K562 (cell line): ENCODE data around the gene TMEM161B. TPM values are rescaled to one million over a fixed set of nuclear protein-coding genes. Genes with fewer than 3 reads are reported as not detected.

Source experiments
- ATAC-seq: fragments of 200-7000 bp; cut with Tn5 transposase; 3 replicates; pipeline ENCODE4 v1.9.1; 2020; ENCODE audit warnings: moderate library complexity
- Bru-seq: library from RNA; stranded (reverse); fragments of 400-500 nt; gene quantifications from one replicate; lab custom pipeline; 2021; lab: Mats Ljungman, UMichigan
- BruChase-seq, 2 experiments: library from RNA; stranded (reverse); fragments of 400-500 nt; gene quantifications; one replicate each; lab custom pipeline; 2021; lab: Mats Ljungman, UMichigan
- BruUV-seq: library from RNA; stranded (reverse); fragments of 400-500 nt; replicated peaks from 2 replicates; lab custom pipeline; 2021; lab: Mats Ljungman, UMichigan
- CTCF ChIA-PET: fragments of 300-600 bp; formaldehyde crosslinking; extraction: SDS; loops from one replicate; lab custom pipeline; 2021; ENCODE audit warnings: low intra/inter-chr PET ratio; lab: Yijun Ruan, JAX
- POLR2A ChIA-PET: fragments of 300-600, 350-650 bp; sonication (Branson Sonifier 250); formaldehyde crosslinking; extraction: SDS; loops from one replicate; lab custom pipeline; 2021; ENCODE audit warnings: antibody characterized with exemption, inconsistent platforms; lab: Yijun Ruan, JAX
- DNase-seq, 4 experiments: peaks; one replicate each; pipeline versions ENCODE4 v3.0.0 to v3.0.0-alpha.2; 2011 to 2018; ENCODE audit warnings: low spot score in 3 of 4, mixed read lengths in 3 of 4; ENCODE audit errors: extremely low read depth in 1 of 4
- FAIRE-seq: peaks from 2 replicates; lab custom pipeline; 2011; peaks lifted over from hg19 to GRCh38; lab: Jason Lieb, UNC
- H2AFZ ChIP-seq: 2 replicates; pipeline ENCODE4 v1.6.0; 2011; ENCODE audit warnings: low read depth, low read length, control low read depth, inconsistent platforms
- H3K27ac ChIP-seq: fragments of 200-600 bp; 3 replicates; pipeline ENCODE4 v1.8.0; 2011; ENCODE audit warnings: low read depth, mild to moderate bottlenecking, control low read depth, inconsistent platforms, low read length, moderate library complexity, mixed read lengths; ENCODE audit errors: extremely low read depth
- H3K27me3 ChIP-seq, 2 experiments: fragments of 300-600 bp in 1 of 2; 2 replicates in 1 of 2; 3 replicates in 1 of 2; pipeline versions ENCODE4 v1.6.0 to v1.8.0; 2011; ENCODE audit warnings: inconsistent platforms in 2 of 2, low read length in 2 of 2, mild to moderate bottlenecking in 1 of 2, mixed read lengths in 1 of 2, moderate library complexity in 1 of 2; ENCODE audit not compliant: control insufficient read depth in 2 of 2, insufficient read depth in 2 of 2
- H3K36me3 ChIP-seq: fragments of 300-600 bp; 3 replicates; pipeline ENCODE4 v1.8.0; 2011; ENCODE audit warnings: mild to moderate bottlenecking, low read length, inconsistent platforms; ENCODE audit not compliant: control insufficient read depth, insufficient read depth
- H3K4me1 ChIP-seq, 2 experiments: fragments of 200-600 bp in 1 of 2; replicated peaks in 1 of 2; 2 replicates in 1 of 2; 3 replicates in 1 of 2; pipeline versions ENCODE4 v1.5.1 to v1.8.0; 2011; ENCODE audit warnings: inconsistent platforms in 2 of 2, low read length in 2 of 2, mild to moderate bottlenecking in 1 of 2, mixed read lengths in 1 of 2, moderate library complexity in 1 of 2; ENCODE audit not compliant: control insufficient read depth in 2 of 2, insufficient read depth in 2 of 2
- H3K4me2 ChIP-seq: 2 replicates; pipeline ENCODE4 v1.6.1; 2011; ENCODE audit warnings: low read length, control low read depth, inconsistent platforms, mixed read lengths; ENCODE audit not compliant: insufficient read depth
- H3K4me3 ChIP-seq: fragments of 200-600 bp; sonication (generic), shearing (Covaris generic); 2 replicates; pipeline ENCODE4 v1.5.1; 2016; ENCODE audit warnings: control low read depth, inconsistent platforms
- H3K79me2 ChIP-seq: fragments of 200-600 bp; 3 replicates; pipeline ENCODE4 v1.8.0; 2011; ENCODE audit warnings: low read length, inconsistent platforms; ENCODE audit not compliant: control insufficient read depth, insufficient read depth
- H3K9ac ChIP-seq, 2 experiments: 2 replicates each; pipeline versions ENCODE4 v1.6.0 to v1.6.1; 2011; ENCODE audit warnings: low read depth in 2 of 2, low read length in 2 of 2, control low read depth in 1 of 2, inconsistent platforms in 1 of 2, mild to moderate bottlenecking in 1 of 2, mixed read lengths in 1 of 2; ENCODE audit not compliant: insufficient read depth in 1 of 2
- H3K9me1 ChIP-seq: one replicate; pipeline ENCODE4 v1.6.0; 2011; ENCODE audit warnings: inconsistent platforms, mild to moderate bottlenecking, low read length, moderate library complexity; ENCODE audit not compliant: control insufficient read depth, insufficient read depth
- H3K9me3 ChIP-seq: replicated peaks from 2 replicates; pipeline ENCODE4 v1.5.1; 2011; ENCODE audit warnings: low read depth, low read length, inconsistent platforms; ENCODE audit not compliant: control insufficient read depth, insufficient read depth
- H4K20me1 ChIP-seq: replicated peaks from 2 replicates; pipeline ENCODE4 v1.6.1; 2011; ENCODE audit warnings: low read length, inconsistent platforms, mixed read lengths; ENCODE audit not compliant: control insufficient read depth, insufficient read depth
- DPF2 ChIP-seq: fragments of 450-650 bp; IDR thresholded peaks from 2 replicates; pipeline ENCODE4 v1.6.1; 2016
- EP300 ChIP-seq: IDR thresholded peaks from 2 replicates; pipeline ENCODE4 v1.6.1; 2012; ENCODE audit warnings: low read length, improper control_type of control experiment
- ETV1 ChIP-seq: fragments of 450-650 bp; conservative IDR thresholded peaks from 2 replicates; pipeline ENCODE4 v1.6.1; 2016; ENCODE audit warnings: missing genetic modification characterization, control low read depth, low read depth, missing compliant biosample characterization
- HDAC8 ChIP-seq: fragments of 450-650 bp; IDR thresholded peaks from 2 replicates; pipeline ENCODE4 v1.6.1; 2016; ENCODE audit warnings: mild to moderate bottlenecking, missing genetic modification characterization, moderate library complexity, missing compliant biosample characterization
- POLR2AphosphoS5 ChIP-seq: IDR thresholded peaks from 2 replicates; pipeline ENCODE4 v1.6.1; 2011; ENCODE audit warnings: mild to moderate bottlenecking, low read depth, low read length, moderate library complexity; ENCODE audit not compliant: control insufficient read depth, insufficient read depth
- ZBTB1 ChIP-seq: sonication (generic); formaldehyde crosslinking; IDR thresholded peaks from 2 replicates; pipeline ENCODE4 v1.8.1; 2023; ENCODE audit warnings: missing genetic modification reagents, low read depth, mild to moderate bottlenecking, borderline replicate concordance
- ZNF224 ChIP-seq: sonication (generic); formaldehyde crosslinking; IDR thresholded peaks from 2 replicates; pipeline ENCODE4 v1.8.0; 2022; ENCODE audit warnings: mild to moderate bottlenecking, missing genetic modification reagents
- ZNF57 ChIP-seq: fragments of 450-650 bp; formaldehyde crosslinking; IDR thresholded peaks from 2 replicates; pipeline ENCODE4 v1.4.0; 2020; ENCODE audit warnings: mild to moderate bottlenecking, moderate library complexity
- ZNF699 ChIP-seq: fragments of 250-450 bp; sonication (Bioruptor Pico); IDR thresholded peaks from 2 replicates; pipeline ENCODE4 v1.8.0; 2021; ENCODE audit warnings: mild to moderate bottlenecking, moderate library complexity; ENCODE audit not compliant: insufficient replicate concordance
- WGBS: fragments of 100-300 bp; shearing (Covaris generic); methylation state at CpG from one replicate; pipeline ENCODE4 v1.1.6; 2016; ENCODE audit warnings: low coverage, mixed read lengths; ENCODE audit not compliant: insufficient coverage; ENCODE audit errors: missing lambda C conversion rate; 5-methylcytosine and 5-hydroxymethylcytosine counted together
- in situ Hi-C: fragments of 300-500 bp; cut with MboI; formaldehyde crosslinking; loops from 4 replicates; pipeline ENCODE4 v1.15.0; 2018; ENCODE audit warnings: inconsistent platforms, mixed read lengths
- intact Hi-C: fragments of 100-400 bp; cut with micrococcal nuclease; formaldehyde crosslinking; loops from 2 replicates; pipeline ENCODE4 v1.14.2; 2022
- long read RNA-seq, 3 experiments: library from polyadenylated mRNA in 2 of 3; library from RNA in 1 of 3; unstranded in 2 of 3; stranded (forward) in 1 of 3; transcript quantifications; one replicate each; pipeline ENCODE4 v2.0.0, GENCODE V29; 2019 to 2022
- polyA minus RNA-seq, 3 experiments: library from RNA; depleted of rRNA, polyadenylated mRNA; stranded (reverse); fragments of >200 nt; gene quantifications; 2 replicates each; pipeline ENCODE4 v1.2.3, GENCODE V29; 2011
- polyA plus RNA-seq, 8 experiments: library from polyadenylated mRNA; depleted of rRNA in 4 of 8; stranded (reverse) in 5 of 8; unstranded in 3 of 8; fragments of >200 nt; fragmentation: Nextera tagmentation in 2 of 8; fragmentation: Illumina TruSeq in 1 of 8; extraction: Ambion mirVana in 2 of 8; extraction: Trizol in 1 of 8; gene quantifications; 2 replicates each; pipeline versions ENCODE4 v1.2.1 to v1.2.3, GENCODE V29; 2011 to 2014; ENCODE audit warnings: inconsistent platforms in 1 of 8, missing spikeins in 1 of 8
- total RNA-seq, 7 experiments: library from RNA; depleted of rRNA in 6 of 7; stranded (reverse); fragments of >200 nt in 6 of 7; fragmentation: Illumina TruSeq in 2 of 7; extraction: Trizol in 2 of 7; gene quantifications; 2 replicates each; pipeline versions ENCODE4 v1.2.1 to v1.2.3, GENCODE V29; 2011 to 2021; ENCODE audit warnings: low replicate concordance in 1 of 7
- TF ChIP-seq, protein P1 (sequence below), 2 experiments: IDR thresholded peaks; 2 replicates each; pipeline ENCODE4 v1.6.1; 2011; ENCODE audit warnings: borderline replicate concordance in 1 of 2, control low read depth in 1 of 2, low read depth in 1 of 2, low read length in 1 of 2, mild to moderate bottlenecking in 1 of 2, mixed read lengths in 1 of 2, moderate library complexity in 1 of 2; ENCODE audit not compliant: insufficient read depth in 1 of 2, insufficient read length in 1 of 2, poor library complexity in 1 of 2, severe bottlenecking in 1 of 2; ENCODE audit errors: extremely low read depth in 1 of 2
- TF ChIP-seq, protein P2 (sequence below), 2 experiments: IDR thresholded peaks; 2 replicates each; pipeline ENCODE4 v1.6.1; 2012; ENCODE audit warnings: improper control_type of control experiment in 2 of 2, low read depth in 2 of 2, low read length in 2 of 2, borderline replicate concordance in 1 of 2

Gene TMEM161B
- total RNA-seq (2011; cell fraction: chromatin; rRNA removed; ENCODE audit: low replicate concordance) = 82.5 and 141 TPM in 2 replicates
- total RNA-seq (2011; cell fraction: nucleolus; rRNA removed) = 57.0 and 72.8 TPM in 2 replicates
- 97.9 and 121 TPM in 2 replicates for total RNA-seq (2011; cell fraction: nucleoplasm; rRNA removed)
- total RNA-seq (2014; rRNA removed) (18.9 and 19.7 TPM in 2 replicates), total RNA-seq (2014; rRNA removed; fragmentation: Illumina TruSeq; extraction: Trizol) (48.0 and 59.1 TPM in 2 replicates), total RNA-seq (2015; rRNA removed; fragmentation: Illumina TruSeq; extraction: Trizol) (38.1 and 40.6 TPM in 2 replicates), total RNA-seq (2021) (32.7 and 33.4 TPM in 2 replicates), polyA plus RNA-seq (2011; rRNA removed) (48.6 and 57.1 TPM in 2 replicates), polyA plus RNA-seq (2014; fragmentation: Illumina TruSeq; extraction: Trizol) (33.3 and 36.8 TPM in 2 replicates), polyA plus RNA-seq (2014; fragmentation: Nextera tagmentation; extraction: Ambion mirVana) (10 to 100 TPM; 47.5 to 51.5 TPM), polyA plus RNA-seq (2014; rRNA removed) (31.6 TPM in 2 replicates), polyA minus RNA-seq (2011; rRNA and poly(A)+ RNA removed) (61.5 and 79.9 TPM in 2 replicates), Bru-seq, nascent RNA (percentile 91 among the genes with signal in this experiment), BruChase-seq, experiment 1, labeled RNA remaining after a 2-hour chase (percentile 95 among the genes with signal in this experiment), BruChase-seq, experiment 2, labeled RNA remaining after a 6-hour chase (percentile 94 among the genes with signal in this experiment)
- 6.0 and 18.4 TPM in 2 replicates for polyA plus RNA-seq (2011; cell fraction: cytosol; rRNA removed)
- polyA plus RNA-seq (2011; cell fraction: nucleus; rRNA removed) = 70.7 and 103 TPM in 2 replicates
- polyA plus RNA-seq (2012) = 17.7 and 27.7 TPM in 2 replicates
- 15.1 and 17.8 TPM in 2 replicates for polyA minus RNA-seq (2011; cell fraction: cytosol; rRNA and poly(A)+ RNA removed)
- 117 and 186 TPM in 2 replicates for polyA minus RNA-seq (2011; cell fraction: nucleus; rRNA and poly(A)+ RNA removed)
- long read RNA-seq, experiment 1, transcript TMEM161B-201 (12 exons, 2,594 nt) = major isoform, 26 of 104 reads
- long read RNA-seq, experiment 1, partial matches to known transcripts = 22 of 104 reads
- long read RNA-seq, experiment 1, other reads (novel, unspliced or antisense) = 56 of 104 reads
- long read RNA-seq, experiment 2, partial matches to known transcripts = 2 of 8 reads
- long read RNA-seq, experiment 2, other reads (novel, unspliced or antisense) = 6 of 8 reads
- long read RNA-seq, experiment 3, transcript TMEM161B-201 (12 exons, 2,594 nt) = major isoform, 7 of 20 reads
- long read RNA-seq, experiment 3, partial matches to known transcripts = 3 of 20 reads
- long read RNA-seq, experiment 3, other reads (novel, unspliced or antisense) = 9 of 20 reads

DNA sequence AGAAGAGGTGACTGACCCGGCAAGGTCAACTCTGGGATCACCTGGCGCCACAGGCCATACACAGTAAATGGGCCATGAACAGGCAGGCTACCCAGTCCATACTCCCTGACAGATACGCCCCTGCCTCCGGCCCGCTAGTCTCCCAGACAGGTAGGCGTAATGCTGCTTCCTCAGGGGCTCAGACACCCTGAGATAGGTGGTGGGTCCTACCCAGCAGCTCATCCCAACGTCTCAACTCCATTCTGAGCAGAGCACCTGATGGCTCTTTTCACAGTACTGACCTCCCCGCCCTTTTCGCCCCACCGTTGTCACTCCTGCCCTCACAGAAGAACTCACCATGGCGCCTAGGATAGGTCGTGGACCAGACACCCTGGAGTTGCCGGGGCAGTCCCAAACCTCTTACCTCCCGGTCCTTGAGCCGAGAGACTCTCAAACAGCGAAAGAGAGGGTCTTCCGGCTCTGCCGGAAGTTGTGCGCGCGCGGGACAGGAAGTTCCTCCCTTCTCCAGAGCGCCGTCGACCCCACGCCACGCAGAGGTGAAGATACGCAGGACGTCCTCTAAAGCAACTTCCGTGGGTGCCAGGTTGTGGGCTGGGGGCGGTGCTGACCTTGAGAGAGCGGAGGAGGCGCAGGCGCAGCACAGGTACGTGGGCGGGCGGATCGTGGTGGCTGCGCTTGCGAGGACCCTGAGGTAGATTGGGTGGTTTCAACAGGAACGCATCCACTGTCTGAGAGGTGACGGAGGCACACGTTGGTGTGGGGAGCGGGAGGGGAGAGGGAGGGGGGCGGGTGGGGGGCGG lies at the start of gene TMEM161B:
Gene TMEM161B, minus strand, starts transcription at position 461 of the 800 bp plus-strand sequence. Its CDS starts 122 bp downstream, at position 339.
- peak within 1 kb of the TSS; percentile 99 for H3K4me3 ChIP-seq
- FAIRE-seq (peak; percentile 89), DNase-seq (peak; percentile 88 to 97 (median 90)), ATAC-seq (peak; percentile 95)
- no peaks in the 10 kb centered on the region for H4K20me1 ChIP-seq
- H3K9me1 ChIP-seq = no peaks in the 10 kb centered on the region
- in situ Hi-C loops = no loop called here
- H3K9ac ChIP-seq = peak within 1 kb of the TSS; percentile 95 to 97
- CTCF ChIA-PET = no interaction called here
- under 1% methylated on average over 33 of the region's 46 CpGs for WGBS
- intact Hi-C loops = loop anchor here (5.0 kb wide), 1 partner anchor 126 kb away; no protein-coding TSS in a partner anchor
- POLR2A ChIA-PET = interaction anchor here (0.7 to 1.7 kb wide), 2 partner anchors 9 to 11 kb away, joined by 3 to 4 read pairs; no protein-coding TSS in a partner anchor
- peak within 1 kb of the TSS; percentile 99 for H3K4me2 ChIP-seq
- H3K4me1 ChIP-seq = peaks cover 0 to 17% of the 10 kb centered on the region in 2 experiments; a peak in 3 of 5 replicates
- peaks cover 88% of the 10 kb centered on the region for H3K79me2 ChIP-seq
- peak within 1 kb of the TSS; percentile 90 for H2AFZ ChIP-seq
- H3K9me3 ChIP-seq = peaks cover 5% of the 10 kb centered on the region
- H3K27ac ChIP-seq = peak within 1 kb of the TSS; percentile 92
- BruUV-seq = TSS peak; percentile 61
- peaks cover 59% of the 10 kb centered on the region for H3K36me3 ChIP-seq
- no peaks in the 10 kb centered on the region for H3K27me3 ChIP-seq
- TF ChIP-seq ZNF224 (CRISPR knock-in tag) (no peak), POLR2AphosphoS5 (peak; percentile 71), DPF2 (no peak), ETV1 (tag) (peak; percentile 70), EP300 (peak; percentile 41; the same call in 1 of the 2 replicates), ZNF57 (CRISPR knock-in tag) (peak; percentile 44; the same call in 1 of the 2 replicates), HDAC8 (no peak), ZBTB1 (CRISPR knock-in tag) (peak; percentile 5; the same call in 1 of the 2 replicates), ZNF699 (CRISPR knock-in tag) (no peak)
- TF ChIP-seq, protein P1, sequence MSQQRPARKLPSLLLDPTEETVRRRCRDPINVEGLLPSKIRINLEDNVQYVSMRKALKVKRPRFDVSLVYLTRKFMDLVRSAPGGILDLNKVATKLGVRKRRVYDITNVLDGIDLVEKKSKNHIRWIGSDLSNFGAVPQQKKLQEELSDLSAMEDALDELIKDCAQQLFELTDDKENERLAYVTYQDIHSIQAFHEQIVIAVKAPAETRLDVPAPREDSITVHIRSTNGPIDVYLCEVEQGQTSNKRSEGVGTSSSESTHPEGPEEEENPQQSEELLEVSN (IDR thresholded peaks at IDR 0.05; ENCODE audit: borderline replicate concordance in 1 of 2, extremely low read depth in 1 of 2, insufficient read depth in 1 of 2, insufficient read length in 1 of 2, low read depth in 1 of 2, low read length in 1 of 2, poor library complexity in 1 of 2, severe bottlenecking in 1 of 2) = peak; percentile 52 to 57
- TF ChIP-seq, protein P2, sequence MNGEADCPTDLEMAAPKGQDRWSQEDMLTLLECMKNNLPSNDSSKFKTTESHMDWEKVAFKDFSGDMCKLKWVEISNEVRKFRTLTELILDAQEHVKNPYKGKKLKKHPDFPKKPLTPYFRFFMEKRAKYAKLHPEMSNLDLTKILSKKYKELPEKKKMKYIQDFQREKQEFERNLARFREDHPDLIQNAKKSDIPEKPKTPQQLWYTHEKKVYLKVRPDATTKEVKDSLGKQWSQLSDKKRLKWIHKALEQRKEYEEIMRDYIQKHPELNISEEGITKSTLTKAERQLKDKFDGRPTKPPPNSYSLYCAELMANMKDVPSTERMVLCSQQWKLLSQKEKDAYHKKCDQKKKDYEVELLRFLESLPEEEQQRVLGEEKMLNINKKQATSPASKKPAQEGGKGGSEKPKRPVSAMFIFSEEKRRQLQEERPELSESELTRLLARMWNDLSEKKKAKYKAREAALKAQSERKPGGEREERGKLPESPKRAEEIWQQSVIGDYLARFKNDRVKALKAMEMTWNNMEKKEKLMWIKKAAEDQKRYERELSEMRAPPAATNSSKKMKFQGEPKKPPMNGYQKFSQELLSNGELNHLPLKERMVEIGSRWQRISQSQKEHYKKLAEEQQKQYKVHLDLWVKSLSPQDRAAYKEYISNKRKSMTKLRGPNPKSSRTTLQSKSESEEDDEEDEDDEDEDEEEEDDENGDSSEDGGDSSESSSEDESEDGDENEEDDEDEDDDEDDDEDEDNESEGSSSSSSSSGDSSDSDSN (IDR thresholded peaks at IDR 0.05; ENCODE audit: borderline replicate concordance in 1 of 2, low read depth in 2 of 2, low read length in 2 of 2) = 0 out of 4 replicates have a peak, but pooled peaks of 1 of the 2 experiments have one; percentile 27
